H1 (cell line): ENCODE results near the gene STX18. TPM values are rescaled to one million over a fixed set of nuclear protein-coding genes. Genes with fewer than 3 reads are reported as not detected.

Source experiments
- BACH1 ChIP-seq: IDR thresholded peaks from 2 replicates; pipeline ENCODE4 v1.6.1; 2012; ENCODE audit warnings: low read length, improper control_type of control experiment
- CTCF ChIP-seq, 3 experiments: IDR thresholded peaks; 1 replicate in 2 of 3; 2 replicates in 1 of 3; pipeline versions ENCODE4 v1.5.1 to v1.6.1; 2011; ENCODE audit warnings: low read length in 3 of 3, mild to moderate bottlenecking in 3 of 3, inconsistent platforms in 2 of 3, low read depth in 1 of 3, moderate library complexity in 1 of 3; ENCODE audit not compliant: insufficient read depth in 1 of 3; ENCODE audit errors: control extremely low read depth in 1 of 3
- E2F6 ChIP-seq: IDR thresholded peaks from 2 replicates; pipeline ENCODE4 v1.6.1; 2012; ENCODE audit warnings: inconsistent platforms
- HDAC6 ChIP-seq: IDR thresholded peaks from one replicate; pipeline ENCODE4 v1.7.1; 2012; ENCODE audit warnings: low read depth, mild to moderate bottlenecking, inconsistent platforms, low read length, moderate library complexity
- POLR2AphosphoS5 ChIP-seq: IDR thresholded peaks from 2 replicates; pipeline ENCODE4 v1.6.1; 2011; ENCODE audit warnings: low read depth, low read length
- polyA plus RNA-seq, 7 experiments: library from polyadenylated mRNA; depleted of rRNA in 3 of 7; stranded (reverse) in 5 of 7; unstranded in 2 of 7; fragments of >200 nt in 5 of 7; fragments of 200-250 nt in 2 of 7; gene quantifications; 1 replicate in 5 of 7; 2 replicates in 1 of 7; 4 replicates in 1 of 7; pipeline versions ENCODE4 v1.2.1 to v1.2.3, GENCODE V29; 2011 to 2013; ENCODE audit warnings: missing spikeins in 2 of 7, mixed read lengths in 2 of 7
- total RNA-seq: library from RNA; stranded (reverse); fragmentation: NEBNext Ultra II Directional; extraction: Animal tissue kit (Norgen Biotek cat#: 25700); gene quantifications from 2 replicates; pipeline ENCODE4 v1.2.1, GENCODE V29; 2021

Gene STX18
- total and polyA plus RNA-seq, 2 of the 8 experiments (the other 6 are each of a cell fraction or from before 2014, with no cell fraction given) = 14.6 to 18.3 TPM

GRCh38 chr4:4524364-4524763, 17.5 kb downstream of the STX18 start (continued):
- TF ChIP-seq CTCF (IDR thresholded peaks at IDR 0.05; ENCODE audit: control extremely low read depth in 1 of 3, insufficient read depth in 1 of 3, low read depth in 1 of 3, low read length in 3 of 3) = peak; percentile 24 to 40 (median 37)
- no peak for TF ChIP-seq BACH1
- TF ChIP-seq HDAC6 = no peak
- no peak for TF ChIP-seq POLR2AphosphoS5
- no peak for TF ChIP-seq E2F6
